Aorta (tissue), 5 donors: ENCODE measurements around the gene CNP. TPM values are rescaled to one million over a fixed set of nuclear protein-coding genes. Genes with fewer than 3 reads are reported as not detected.

ENCODE experiments used
- ATAC-seq: fragments of 200-7000 bp; cut with Tn5 transposase; one replicate; pipeline ENCODE4 v1.9.1; 2022; ENCODE audit warnings: moderate library complexity; ENCODE audit not compliant: low FRiP score
- DNase-seq, 2 donors: peaks; one replicate each; pipeline ENCODE4 v3.0.0-alpha.2; 2020
- H3K27ac ChIP-seq, 2 donors: one replicate each; pipeline ENCODE4 v1.5.1; 2013; ENCODE audit warnings: low read length in 2 of 2, mild to moderate bottlenecking in 2 of 2, moderate library complexity in 2 of 2, control low read depth in 1 of 2, inconsistent platforms in 1 of 2, low read depth in 1 of 2
- H3K27me3 ChIP-seq, 2 donors: one replicate each; pipeline ENCODE4 v1.6.1; 2013; ENCODE audit warnings: control low read depth in 1 of 2, low read length in 1 of 2, mild to moderate bottlenecking in 1 of 2, moderate library complexity in 1 of 2; ENCODE audit not compliant: insufficient read depth in 2 of 2, control insufficient read depth in 1 of 2
- H3K36me3 ChIP-seq, 2 donors: one replicate each; pipeline ENCODE4 v1.6.1; 2013; ENCODE audit warnings: control low read depth in 1 of 2, low read length in 1 of 2, mild to moderate bottlenecking in 1 of 2; ENCODE audit not compliant: insufficient read depth in 2 of 2, control insufficient read depth in 1 of 2
- H3K4me1 ChIP-seq, 2 donors: one replicate each; pipeline ENCODE4 v1.6.1; 2013; ENCODE audit warnings: low read length in 2 of 2, control low read depth in 1 of 2, mild to moderate bottlenecking in 1 of 2, moderate library complexity in 1 of 2; ENCODE audit not compliant: insufficient read depth in 2 of 2, control insufficient read depth in 1 of 2
- H3K4me3 ChIP-seq, 2 donors: one replicate each; pipeline ENCODE4 v1.5.1; 2013; ENCODE audit warnings: low read length in 2 of 2, control low read depth in 1 of 2, mild to moderate bottlenecking in 1 of 2
- H3K9me3 ChIP-seq: one replicate; pipeline ENCODE4 v1.6.1; 2013; ENCODE audit warnings: mild to moderate bottlenecking, low read length; ENCODE audit not compliant: control insufficient read depth
- WGBS, 2 donors: extraction: QIAGEN DNeasy Blood & Tissue Kit; methylation state at CpG; one replicate each; pipeline ENCODE4 v1.1.7; 2013; 5-methylcytosine and 5-hydroxymethylcytosine counted together
- intact Hi-C, 2 donors: fragments of 100-400 bp; cut with DNase I; formaldehyde crosslinking; loops; one replicate each; pipeline versions ENCODE4 v1.14.2 to v1.15.0; 2022
- polyA plus RNA-seq, 2 donors: library from polyadenylated mRNA; stranded (reverse); fragments of 200-250 nt; gene quantifications; one replicate each; pipeline ENCODE4 v1.2.3, GENCODE V29; 2013
- total RNA-seq, 2 donors: library from RNA; stranded (reverse); fragmentation: NEBNext Ultra II Directional; extraction: Animal tissue kit (Norgen Biotek cat#: 25700); gene quantifications; one replicate each; pipeline ENCODE4 v1.2.1, GENCODE V29; 2021
- donor health status: healthy with polysubstance abuse.
- donor health status: Bipolar disorder and iron deficiency.
- donor health status: DM: no; HTN: no; CAD: no.
- donor health status: DM: no; HTN: no; CAD: no.
- donor health status: DM: yes; HTN: yes; CAD: no.

The CNP gene
- total and polyA plus RNA-seq, 4 donors: 15.5 to 59.3 (median 43.3) TPM

DNA sequence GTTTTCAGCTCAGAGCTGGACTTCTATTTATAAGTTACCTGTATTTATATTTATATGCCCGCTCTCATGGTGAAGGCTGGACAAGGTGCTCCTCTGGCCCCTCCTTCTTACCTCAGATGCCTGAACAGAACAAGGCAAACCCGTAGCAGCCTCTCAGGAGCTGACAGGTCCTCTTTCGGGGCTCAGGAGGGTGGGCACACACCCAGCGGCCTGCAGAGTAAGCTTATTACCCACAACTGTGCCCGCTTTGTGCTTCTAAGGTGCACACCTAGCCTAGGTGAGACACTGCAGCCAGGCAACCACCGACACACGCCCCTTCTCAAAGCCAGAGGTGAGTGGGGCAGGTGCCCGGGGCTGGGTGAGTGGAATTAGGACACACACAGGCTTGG is 58.6 kb downstream of the CNP start:
- H3K27me3 ChIP-seq: no peaks in the 10 kb centered on the region
- ATAC-seq (no peak), DNase-seq (no peak)
- intact Hi-C loops: loop anchor here (2.0 to 5.0 kb wide), 4 partner anchors 76 to 92 kb away; no protein-coding TSS in a partner anchor
- H3K27ac ChIP-seq: no peak overlapping the region
- H3K4me1 ChIP-seq: no peaks in the 10 kb centered on the region
- no peaks in the 10 kb centered on the region for H3K9me3 ChIP-seq
- WGBS, 2 donors: 56 to 60% methylated on average over 8 of the region's 8 CpGs
- H3K4me3 ChIP-seq: no peak overlapping the region
- peaks cover 0 to 2% of the 10 kb centered on the region in 2 donors for H3K36me3 ChIP-seq

DNA sequence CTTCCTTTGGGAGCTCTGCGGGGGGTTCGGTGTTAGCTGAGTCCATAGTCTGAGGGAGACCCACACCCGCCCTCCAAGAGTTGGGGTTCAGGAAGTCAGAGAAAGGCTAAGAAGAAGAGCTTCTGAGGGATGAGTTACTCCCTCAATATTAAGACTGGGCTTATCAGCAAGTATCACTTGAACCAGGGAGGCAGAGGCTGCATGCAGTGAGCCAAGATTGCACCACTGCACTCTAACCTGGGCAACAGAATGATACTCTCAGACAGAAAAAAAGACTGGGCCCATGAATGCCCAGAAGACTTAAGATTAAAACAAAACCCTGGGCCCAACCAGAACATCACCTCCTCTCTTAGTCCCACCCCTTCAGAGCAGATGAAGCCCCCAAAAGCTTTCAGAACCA is 59.3 kb downstream of the CNP start:
- Histone ChIP-seq H3K36me3 (peaks cover 0 to 2% of the 10 kb centered on the region in 2 donors), H3K27me3 (no peaks in the 10 kb centered on the region), H3K4me1 (no peaks in the 10 kb centered on the region), H3K4me3 (no peak overlapping the region), H3K27ac (no peak overlapping the region), H3K9me3 (no peaks in the 10 kb centered on the region)
- 92 to 93% methylated on average over 3 of the region's 3 CpGs for WGBS, 2 donors
- DNase-seq (no peak), ATAC-seq (no peak)
- intact Hi-C loops: loop anchor here (2.0 to 5.0 kb wide), 4 partner anchors 75 to 91 kb away; no protein-coding TSS in a partner anchor

DNA sequence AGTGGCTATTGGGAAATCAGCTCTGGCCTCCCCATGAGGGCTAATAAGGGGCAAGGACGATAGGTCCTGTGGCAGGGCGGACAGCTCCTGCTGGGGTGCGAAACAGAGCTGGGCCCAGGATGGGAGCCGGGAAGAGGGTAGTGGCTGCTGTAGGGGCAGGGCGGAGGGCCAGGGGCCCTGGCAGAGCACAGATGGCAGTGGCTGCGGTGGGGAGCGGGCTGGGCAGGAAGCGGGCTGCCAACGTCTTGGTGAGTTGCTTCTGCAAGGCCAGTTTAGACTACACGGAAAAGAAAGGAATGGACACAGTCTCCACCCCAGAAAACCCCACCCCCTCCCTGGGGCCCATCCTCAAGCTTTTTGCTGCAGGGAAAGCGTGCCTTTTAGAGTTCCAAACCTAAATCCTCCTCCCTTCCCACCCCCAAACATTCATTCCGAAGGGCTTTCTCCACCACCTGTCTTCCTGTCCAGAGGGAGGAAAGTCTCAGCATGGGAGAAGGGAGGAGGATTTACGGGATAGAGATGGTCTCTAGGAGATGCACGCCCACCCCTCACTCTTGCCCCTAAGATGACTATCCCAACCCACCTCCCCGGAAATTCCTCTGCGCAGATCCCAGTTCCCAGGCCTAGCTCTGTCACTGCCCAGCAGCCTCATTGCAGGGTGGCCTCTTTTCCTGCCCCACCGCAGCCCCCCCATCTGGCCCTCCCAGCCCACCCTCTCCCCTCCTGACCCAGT is 60.4 kb downstream of the CNP start:
- H3K36me3 ChIP-seq: peaks cover 0 to 2% of the 10 kb centered on the region in 2 donors
- ATAC-seq: no peak
- H3K27me3 ChIP-seq: no peaks in the 10 kb centered on the region
- 29 to 33% methylated on average over 17 of the region's 17 CpGs for WGBS, 2 donors
- DNase-seq: no peak
- H3K9me3 ChIP-seq: no peaks in the 10 kb centered on the region
- no peak overlapping the region for H3K4me3 ChIP-seq
- intact Hi-C loops: loop anchor here (5.0 kb wide), 2 partner anchors 75 to 90 kb away; no protein-coding TSS in a partner anchor
- no peaks in the 10 kb centered on the region for H3K4me1 ChIP-seq
- no peak overlapping the region for H3K27ac ChIP-seq

Other genes with a start within 250 kb of the CNP start
- under 1 TPM in 1 of 2 donors, not detected in 1; 0.06 TPM for gene HAP1, start 232.2 kb upstream of the CNP start, total RNA-seq
- not detected for gene HAP1, start 232.2 kb upstream of the CNP start, polyA plus RNA-seq
- gene JUP, start 180.1 kb upstream of the CNP start, total RNA-seq: 10 to 100 TPM; 35.7 to 41.0 TPM
- 10 to 100 TPM; 48.3 to 64.3 TPM for gene JUP, start 180.1 kb upstream of the CNP start, polyA plus RNA-seq
- 10 to 100 TPM; 14.4 to 19.6 TPM for gene P3H4, start 154.8 kb upstream of the CNP start, total RNA-seq
- 10 to 100 TPM; 10.5 to 15.1 TPM for gene P3H4, start 154.8 kb upstream of the CNP start, polyA plus RNA-seq
- gene FKBP10, start 153.8 kb upstream of the CNP start, total RNA-seq: 100 to 1,000 TPM; 140 to 172 TPM
- 100 to 1,000 TPM in 1 of 2 donors, 10 to 100 TPM in 1; 70.5 to 260 TPM for gene FKBP10, start 153.8 kb upstream of the CNP start, polyA plus RNA-seq
- 10 to 100 TPM; 43.5 to 64.3 TPM for gene NT5C3B, start 130.6 kb upstream of the CNP start, total RNA-seq
- gene NT5C3B, start 130.6 kb upstream of the CNP start, polyA plus RNA-seq: 100 to 1,000 TPM; 100 to 155 TPM
- gene KLHL10, start 129.0 kb upstream of the CNP start, total RNA-seq: under 1 TPM; 0.36 TPM
- under 1 TPM in 1 of 2 donors, not detected in 1; 0.97 TPM for gene KLHL10, start 129.0 kb upstream of the CNP start, polyA plus RNA-seq
- 10 to 100 TPM; 11.9 TPM for gene KLHL11, start 101.4 kb upstream of the CNP start, total RNA-seq
- gene KLHL11, start 101.4 kb upstream of the CNP start, polyA plus RNA-seq: 1 to 10 TPM; 1.0 to 1.8 TPM
- 100 to 1,000 TPM in 1 of 2 donors, 10 to 100 TPM in 1; 84.5 to 106 TPM for gene ACLY, start 47.8 kb upstream of the CNP start, total RNA-seq
- gene ACLY, start 47.8 kb upstream of the CNP start, polyA plus RNA-seq: 10 to 100 TPM; 14.8 to 26.4 TPM
- gene ODAD4, start 36.2 kb upstream of the CNP start, total RNA-seq: 1 to 10 TPM in 1 of 2 donors, under 1 TPM in 1; 0.81 to 1.4 TPM
- 1 to 10 TPM; 2.4 to 3.8 TPM for gene ODAD4, start 36.2 kb upstream of the CNP start, polyA plus RNA-seq
- gene DNAJC7, start 50.6 kb downstream of the CNP start, total RNA-seq: 10 to 100 TPM; 68.2 to 84.2 TPM
- 10 to 100 TPM; 74.3 to 74.4 TPM for gene DNAJC7, start 50.6 kb downstream of the CNP start, polyA plus RNA-seq
- 10 to 100 TPM; 25.3 to 28.5 TPM for gene NKIRAS2, start 53.3 kb downstream of the CNP start, total RNA-seq
- 10 to 100 TPM; 23.0 to 25.3 TPM for gene NKIRAS2, start 53.3 kb downstream of the CNP start, polyA plus RNA-seq
- gene C17orf113, start 83.8 kb downstream of the CNP start, total RNA-seq: under 1 TPM; 0.32 to 0.96 TPM
- gene C17orf113, start 83.8 kb downstream of the CNP start, polyA plus RNA-seq: under 1 TPM; 0.50 to 0.74 TPM
- gene ZNF385C, start 131.7 kb downstream of the CNP start, total RNA-seq: not detected
- under 1 TPM in 1 of 2 donors, not detected in 1; 0.49 TPM for gene ZNF385C, start 131.7 kb downstream of the CNP start, polyA plus RNA-seq
- 10 to 100 TPM; 11.6 to 24.5 TPM for gene DHX58, start 145.9 kb downstream of the CNP start, total RNA-seq
- 10 to 100 TPM in 1 of 2 donors, 1 to 10 TPM in 1; 3.6 to 45.5 TPM for gene DHX58, start 145.9 kb downstream of the CNP start, polyA plus RNA-seq
- gene KAT2A, start 154.6 kb downstream of the CNP start, total RNA-seq: 10 to 100 TPM; 24.8 to 49.3 TPM
- 100 to 1,000 TPM in 1 of 2 donors, 1 to 10 TPM in 1; 8.9 to 109 TPM for gene KAT2A, start 154.6 kb downstream of the CNP start, polyA plus RNA-seq
- not detected for gene HSPB9, start 156.0 kb downstream of the CNP start, total RNA-seq
- under 1 TPM; 0.15 to 0.63 TPM for gene HSPB9, start 156.0 kb downstream of the CNP start, polyA plus RNA-seq
- 100 to 1,000 TPM; 109 to 130 TPM for gene RAB5C, start 188.2 kb downstream of the CNP start, total RNA-seq
- gene RAB5C, start 188.2 kb downstream of the CNP start, polyA plus RNA-seq: 100 to 1,000 TPM; 122 to 156 TPM
- under 1 TPM; 0.15 to 0.32 TPM for gene KCNH4, start 214.3 kb downstream of the CNP start, total RNA-seq
- not detected for gene KCNH4, start 214.3 kb downstream of the CNP start, polyA plus RNA-seq
- gene HCRT, start 218.7 kb downstream of the CNP start, total RNA-seq: not detected
- gene HCRT, start 218.7 kb downstream of the CNP start, polyA plus RNA-seq: not detected
- gene GHDC, start 227.7 kb downstream of the CNP start, total RNA-seq: 10 to 100 TPM; 17.3 to 26.0 TPM
- 10 to 100 TPM; 13.1 to 27.5 TPM for gene GHDC, start 227.7 kb downstream of the CNP start, polyA plus RNA-seq